GM12864 (cell line): ENCODE data around the gene SF3B5.

Experiments
- DNase-seq: peaks from one replicate; pipeline ENCODE4 v3.0.0-alpha.2; 2011; ENCODE audit warnings: low read depth
- H3K4me3 ChIP-seq: 2 replicates; pipeline ENCODE4 v1.5.1; 2011; ENCODE audit warnings: mild to moderate bottlenecking, low read depth, low read length, control low read depth
- CTCF ChIP-seq: IDR thresholded peaks from 2 replicates; pipeline ENCODE4 v1.5.1; 2011; ENCODE audit warnings: low read depth, mild to moderate bottlenecking, moderate library complexity, low read length, control low read depth, inconsistent platforms; ENCODE audit errors: missing control alignments

SF3B5 gene

GRCh38 chr6:144127097-144127496 is 31.7 kb upstream of the SF3B5 start:
- no peak for DNase-seq
- no peak overlapping the region for H3K4me3 ChIP-seq
- TF ChIP-seq CTCF = no peak

- DNase-seq = no peak
- no peak for TF ChIP-seq CTCF
Measured at GRCh38 chr6:144123836-144124235, 28.5 kb upstream of the SF3B5 start.

GRCh38 chr6:144123421-144123820 is 28.0 kb upstream of the SF3B5 start:
- no peak overlapping the region for H3K4me3 ChIP-seq
- no peak for DNase-seq
- TF ChIP-seq CTCF = no peak

More at GRCh38 chr6:144123836-144124235, 28.5 kb upstream of the SF3B5 start:
- no peak overlapping the region for H3K4me3 ChIP-seq

- no peak for DNase-seq
- TF ChIP-seq CTCF = no peak
- H3K4me3 ChIP-seq = no peak overlapping the region
Measured at GRCh38 chr6:144122861-144123260, 27.5 kb upstream of the SF3B5 start.

GRCh38 chr6:144119376-144119775 is 24.0 kb upstream of the SF3B5 start:
- no peak overlapping the region for H3K4me3 ChIP-seq
- DNase-seq = no peak
- no peak for TF ChIP-seq CTCF

- no peak overlapping the region for H3K4me3 ChIP-seq
- TF ChIP-seq CTCF = no peak
- DNase-seq = no peak
Measured at GRCh38 chr6:144115219-144115618, 19.8 kb upstream of the SF3B5 start.

- H3K4me3 ChIP-seq = no peak overlapping the region
- TF ChIP-seq CTCF = no peak
- DNase-seq = no peak
Measured at GRCh38 chr6:144113366-144113765, 18.0 kb upstream of the SF3B5 start.
